ENCODE data around the gene MAGEB16. TPM values are rescaled to one million over a fixed set of nuclear protein-coding genes. Genes with fewer than 3 reads are reported as not detected.

The MAGEB16 gene
- not detected for total RNA-seq

DNA sequence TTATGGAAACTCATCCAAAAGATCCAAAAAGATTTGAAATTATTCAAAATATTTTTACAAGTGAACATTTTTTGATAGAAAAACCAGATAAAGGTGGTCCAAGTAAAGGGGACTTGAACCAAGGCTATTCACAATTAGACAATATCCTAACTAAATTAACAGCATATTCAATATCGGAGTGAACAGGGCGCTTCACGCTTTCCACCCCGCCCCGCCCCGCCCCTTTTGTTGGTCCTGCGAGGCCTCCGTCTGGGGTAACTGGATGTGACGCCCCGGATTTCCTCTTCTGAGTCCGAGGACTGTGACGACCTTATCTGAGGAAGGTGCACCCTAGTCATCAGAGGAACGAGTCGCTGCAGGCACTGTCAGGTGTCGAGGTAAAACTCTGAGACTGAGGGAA lies at the start of gene MAGEB16:
Gene MAGEB16 (plus strand): TSS at position 301 of the 400 bp plus-strand sequence. CDS start 3,855 bp downstream, outside the sequence.
- Histone ChIP-seq H3K27ac (no peak within 1 kb of the TSS), H3K9me3 (no peaks in the 10 kb centered on the region), H3K27me3 (no peaks in the 10 kb centered on the region), H3K4me3 (no peak within 1 kb of the TSS), H3K4me1 (no peaks in the 10 kb centered on the region), H3K36me3 (no peaks in the 10 kb centered on the region)
- WGBS, 2 donors: 88 to 94% methylated on average over 11 to 15 of the region's 15 CpGs
- TF ChIP-seq, protein P1, sequence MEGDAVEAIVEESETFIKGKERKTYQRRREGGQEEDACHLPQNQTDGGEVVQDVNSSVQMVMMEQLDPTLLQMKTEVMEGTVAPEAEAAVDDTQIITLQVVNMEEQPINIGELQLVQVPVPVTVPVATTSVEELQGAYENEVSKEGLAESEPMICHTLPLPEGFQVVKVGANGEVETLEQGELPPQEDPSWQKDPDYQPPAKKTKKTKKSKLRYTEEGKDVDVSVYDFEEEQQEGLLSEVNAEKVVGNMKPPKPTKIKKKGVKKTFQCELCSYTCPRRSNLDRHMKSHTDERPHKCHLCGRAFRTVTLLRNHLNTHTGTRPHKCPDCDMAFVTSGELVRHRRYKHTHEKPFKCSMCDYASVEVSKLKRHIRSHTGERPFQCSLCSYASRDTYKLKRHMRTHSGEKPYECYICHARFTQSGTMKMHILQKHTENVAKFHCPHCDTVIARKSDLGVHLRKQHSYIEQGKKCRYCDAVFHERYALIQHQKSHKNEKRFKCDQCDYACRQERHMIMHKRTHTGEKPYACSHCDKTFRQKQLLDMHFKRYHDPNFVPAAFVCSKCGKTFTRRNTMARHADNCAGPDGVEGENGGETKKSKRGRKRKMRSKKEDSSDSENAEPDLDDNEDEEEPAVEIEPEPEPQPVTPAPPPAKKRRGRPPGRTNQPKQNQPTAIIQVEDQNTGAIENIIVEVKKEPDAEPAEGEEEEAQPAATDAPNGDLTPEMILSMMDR (IDR thresholded peaks at IDR 0.05): no peak
- no peak for TF ChIP-seq POLR2A (IDR thresholded peaks at IDR 0.05)
- TF ChIP-seq EP300 (IDR thresholded peaks at IDR 0.05): no peak
- no peak for TF ChIP-seq POLR2AphosphoS5 (IDR thresholded peaks at IDR 0.05)
- no peak for ATAC-seq (ENCODE audit: low FRiP score in 2 of 2)
- no peak for DNase-seq

DNA sequence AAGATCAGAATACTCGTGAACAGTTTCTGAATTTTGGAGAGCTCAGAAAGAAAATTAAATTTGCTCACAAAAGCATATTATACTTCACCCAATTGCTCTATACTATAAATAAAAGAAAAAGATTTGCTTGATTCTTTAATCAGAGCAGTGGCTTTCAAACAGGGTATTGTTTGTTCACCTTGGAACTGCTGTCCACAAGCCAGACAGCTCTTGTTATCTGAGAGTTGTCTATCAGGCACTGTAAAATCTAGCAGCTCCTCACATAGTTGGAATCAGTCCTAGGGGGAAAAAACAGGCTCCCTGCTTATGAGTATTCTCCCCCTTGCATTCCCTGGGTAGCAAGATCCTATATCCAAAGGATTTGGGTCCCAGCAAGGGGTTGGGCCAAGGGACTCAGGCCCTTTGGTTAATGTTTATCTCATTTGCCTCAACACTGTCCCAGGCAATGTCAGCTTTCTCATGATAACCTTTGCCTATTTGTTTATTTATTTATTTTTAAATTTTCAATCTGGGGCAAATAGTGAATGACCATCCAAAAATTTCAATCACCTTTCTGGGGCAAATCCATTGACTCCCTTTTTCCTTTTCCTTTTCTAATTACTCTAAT lies 24.1 kb upstream of the MAGEB16 start:
- no peak overlapping the region for H3K27ac ChIP-seq
- ATAC-seq (ENCODE audit: low FRiP score in 2 of 2) (no peak), DNase-seq (no peak)
- no peak overlapping the region for H3K4me3 ChIP-seq
- WGBS, 2 donors: 69 to 96% methylated on average over 1 of the region's 1 CpG
- H3K36me3 ChIP-seq: no peaks in the 10 kb centered on the region
- H3K4me1 ChIP-seq: no peaks in the 10 kb centered on the region
- H3K27me3 ChIP-seq: no peaks in the 10 kb centered on the region
- no peaks in the 10 kb centered on the region for H3K9me3 ChIP-seq
- TF ChIP-seq POLR2A (IDR thresholded peaks at IDR 0.05): no peak
- TF ChIP-seq EP300 (IDR thresholded peaks at IDR 0.05): no peak
- TF ChIP-seq, protein P1 (IDR thresholded peaks at IDR 0.05): no peak
- TF ChIP-seq POLR2AphosphoS5 (IDR thresholded peaks at IDR 0.05): no peak

DNA sequence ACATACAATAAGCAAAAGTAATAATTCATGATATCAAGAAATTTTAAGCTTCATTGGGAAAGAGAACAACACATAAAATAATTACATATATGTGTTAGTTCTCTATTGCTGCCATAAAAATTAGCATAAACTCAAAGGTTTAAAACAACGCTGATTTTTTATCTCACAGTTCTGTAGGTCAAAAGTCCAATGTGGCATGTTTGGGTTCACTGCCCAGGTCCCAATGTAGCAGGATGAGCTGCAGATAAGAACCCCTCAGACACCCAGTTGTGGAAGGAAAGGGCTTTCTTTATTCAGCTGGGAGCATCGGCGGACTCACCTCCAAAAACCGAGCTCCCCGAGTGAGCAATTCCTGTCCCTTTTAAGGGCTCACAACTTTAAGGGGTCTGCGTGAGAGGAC lies 13.1 kb upstream of the MAGEB16 start:
- ATAC-seq (ENCODE audit: low FRiP score in 2 of 2) (no peak), DNase-seq (no peak)
- H3K36me3 ChIP-seq: no peaks in the 10 kb centered on the region
- H3K4me1 ChIP-seq: no peaks in the 10 kb centered on the region
- no peak for TF ChIP-seq EP300 (IDR thresholded peaks at IDR 0.05)
- TF ChIP-seq POLR2A (IDR thresholded peaks at IDR 0.05): no peak
- TF ChIP-seq, protein P1 (IDR thresholded peaks at IDR 0.05): no peak
- no peak for TF ChIP-seq POLR2AphosphoS5 (IDR thresholded peaks at IDR 0.05)
- no peak overlapping the region for H3K27ac ChIP-seq
- H3K9me3 ChIP-seq: no peaks in the 10 kb centered on the region
- no peaks in the 10 kb centered on the region for H3K27me3 ChIP-seq
- 85 to 91% methylated on average over 3 to 6 of the region's 6 CpGs for WGBS, 2 donors
- no peak overlapping the region for H3K4me3 ChIP-seq

DNA sequence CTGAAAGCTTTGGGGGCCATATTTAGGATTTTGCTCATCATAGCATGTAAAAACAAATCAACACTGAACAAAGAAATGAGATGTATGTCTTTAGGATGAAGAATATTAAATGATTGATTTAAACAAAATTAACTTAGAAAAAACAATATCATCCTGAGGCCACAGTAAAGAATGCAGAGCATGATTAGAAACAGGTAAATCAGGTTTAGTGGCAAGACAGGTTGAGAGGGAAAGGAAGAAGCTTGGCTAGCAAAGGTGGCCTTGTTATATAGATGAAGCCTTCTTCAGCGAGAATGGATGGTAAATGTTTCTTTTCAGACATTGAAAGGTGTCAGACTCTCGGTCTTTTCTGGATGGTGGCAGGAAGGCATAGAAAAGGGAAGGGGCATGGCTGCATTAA lies 11.9 kb upstream of the MAGEB16 start:
- Histone ChIP-seq H3K4me1 (no peaks in the 10 kb centered on the region), H3K27ac (no peak overlapping the region), H3K4me3 (no peak overlapping the region), H3K27me3 (no peaks in the 10 kb centered on the region), H3K36me3 (no peaks in the 10 kb centered on the region), H3K9me3 (no peaks in the 10 kb centered on the region)
- 67 to 72% methylated on average over 2 of the region's 2 CpGs for WGBS, 2 donors
- TF ChIP-seq POLR2A (IDR thresholded peaks at IDR 0.05): no peak
- no peak for TF ChIP-seq EP300 (IDR thresholded peaks at IDR 0.05)
- TF ChIP-seq, protein P1 (IDR thresholded peaks at IDR 0.05): no peak
- no peak for TF ChIP-seq POLR2AphosphoS5 (IDR thresholded peaks at IDR 0.05)
- DNase-seq (no peak), ATAC-seq (ENCODE audit: low FRiP score in 2 of 2) (no peak)

DNA sequence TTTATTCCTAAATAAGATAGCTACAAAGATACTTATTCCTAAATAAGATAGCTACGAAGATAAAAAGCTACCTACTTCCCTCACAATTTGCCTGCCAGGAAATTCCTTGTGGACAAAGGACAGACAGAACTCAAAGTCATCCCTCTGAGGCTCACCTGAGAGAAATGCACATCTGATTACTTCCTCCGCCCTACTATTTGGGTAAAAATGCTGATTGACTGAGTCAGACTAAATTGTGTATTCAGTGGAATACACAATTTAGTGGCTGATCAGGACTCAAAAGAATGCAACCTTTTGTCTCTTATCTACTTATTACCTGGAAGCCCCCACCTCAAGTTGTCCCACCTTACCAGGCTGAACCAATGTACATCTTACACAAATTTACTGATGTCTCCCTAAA lies 10.3 kb upstream of the MAGEB16 start:
- H3K27me3 ChIP-seq: no peaks in the 10 kb centered on the region
- TF ChIP-seq POLR2A (IDR thresholded peaks at IDR 0.05) (no peak), POLR2AphosphoS5 (IDR thresholded peaks at IDR 0.05) (no peak), EP300 (IDR thresholded peaks at IDR 0.05) (no peak)
- TF ChIP-seq, protein P1 (IDR thresholded peaks at IDR 0.05): no peak
- WGBS, 2 donors: 68 to 93% methylated on average over 2 of the region's 2 CpGs
- H3K4me3 ChIP-seq: no peak overlapping the region
- H3K27ac ChIP-seq: no peak overlapping the region
- no peaks in the 10 kb centered on the region for H3K4me1 ChIP-seq
- H3K9me3 ChIP-seq: no peaks in the 10 kb centered on the region
- H3K36me3 ChIP-seq: no peaks in the 10 kb centered on the region
- no peak for DNase-seq
- ATAC-seq (ENCODE audit: low FRiP score in 2 of 2): no peak

Measured in upper lobe of left lung (tissue), 6 donors.